GM12878 (cell line): ENCODE measurements around the gene GZF1. TPM values are rescaled to one million over a fixed set of nuclear protein-coding genes. Genes with fewer than 3 reads are reported as not detected.

Experiments
- ATAC-seq: fragments of 200-7000 bp; cut with Tn5 transposase; 3 replicates; pipeline ENCODE4 v1.9.1; 2020; ENCODE audit warnings: mild to moderate bottlenecking, moderate library complexity
- BruUV-seq: library from RNA; stranded (reverse); fragments of 400-500 nt; replicated peaks from 2 replicates; lab custom pipeline; 2021; lab: Mats Ljungman, UMichigan
- CTCF ChIA-PET: fragments of 300-600 bp; sonication (Branson Sonifier 250); formaldehyde crosslinking; extraction: SDS; loops from one replicate; lab custom pipeline; 2021; ENCODE audit warnings: inconsistent platforms; lab: Yijun Ruan, JAX
- POLR2A ChIA-PET: fragments of 350-600 bp; formaldehyde crosslinking; extraction: SDS; loops from one replicate; lab custom pipeline; 2021; ENCODE audit warnings: inconsistent platforms; lab: Charles Lee
- RAD21 ChIA-PET: fragments of 300-600 bp; sonication (Branson Sonifier 250); formaldehyde crosslinking; loops from one replicate; lab custom pipeline; 2023; ENCODE audit warnings: antibody characterized with exemption; ENCODE audit not compliant: unreplicated experiment; lab: Charles Lee
- SMC1A ChIA-PET: fragments of 300-600 bp; sonication (Branson Sonifier 250); formaldehyde crosslinking; loops from one replicate; lab custom pipeline; 2023; ENCODE audit not compliant: unreplicated experiment, uncharacterized antibody; lab: Charles Lee
- DNase-seq: peaks from one replicate; pipeline ENCODE4 v3.0.0-alpha.2; 2011; ENCODE audit warnings: low read depth, low spot score
- FAIRE-seq: peaks from 3 replicates; lab custom pipeline; 2011; peaks lifted over from hg19 to GRCh38; lab: Jason Lieb, UNC
- H2AFZ ChIP-seq: 2 replicates; pipeline ENCODE4 v1.6.0; 2011; ENCODE audit warnings: low read depth, low read length, control low read depth; ENCODE audit not compliant: control insufficient read depth
- H3K27ac ChIP-seq: 2 replicates; pipeline ENCODE4 v1.5.1; 2011; ENCODE audit warnings: control low read depth; ENCODE audit not compliant: control insufficient read depth, insufficient read depth
- H3K27me3 ChIP-seq, 2 experiments: replicated peaks in 1 of 2; 2 replicates each; pipeline versions ENCODE4 v1.6.0 to v1.6.1; 2011; ENCODE audit warnings: low read length in 1 of 2; ENCODE audit not compliant: control insufficient read depth in 2 of 2, insufficient read depth in 2 of 2
- H3K36me3 ChIP-seq, 2 experiments: 2 replicates each; pipeline ENCODE4 v1.5.1; 2011; ENCODE audit warnings: low read length in 1 of 2; ENCODE audit not compliant: control insufficient read depth in 2 of 2, insufficient read depth in 2 of 2
- H3K4me1 ChIP-seq: 2 replicates; pipeline ENCODE4 v1.6.1; 2011; ENCODE audit warnings: mild to moderate bottlenecking, low read length, moderate library complexity, mixed read lengths; ENCODE audit not compliant: control insufficient read depth, insufficient read depth
- H3K4me2 ChIP-seq: 2 replicates; pipeline ENCODE4 v1.6.0; 2011; ENCODE audit warnings: control low read depth; ENCODE audit not compliant: control insufficient read depth, insufficient read depth
- H3K4me3 ChIP-seq: fragments of 200-600 bp; sonication (generic); 2 replicates; pipeline ENCODE4 v1.5.1; 2016
- H3K79me2 ChIP-seq: 2 replicates; pipeline ENCODE4 v1.6.0; 2011; ENCODE audit warnings: low read length; ENCODE audit not compliant: control insufficient read depth, insufficient read depth
- H3K9ac ChIP-seq: 2 replicates; pipeline ENCODE4 v1.8.0; 2011; ENCODE audit warnings: low read length, control low read depth, mixed read lengths; ENCODE audit not compliant: control insufficient read depth, insufficient read depth
- H3K9me3 ChIP-seq: replicated peaks from 3 replicates; pipeline ENCODE4 v1.5.1; 2011; ENCODE audit warnings: mild to moderate bottlenecking, low read length; ENCODE audit not compliant: control insufficient read depth, insufficient read depth
- H4K20me1 ChIP-seq: 2 replicates; pipeline ENCODE4 v1.6.0; 2011; ENCODE audit not compliant: control insufficient read depth, insufficient read depth
- BHLHE40 ChIP-seq, 2 experiments: fragments of 450-650 bp in 1 of 2; IDR thresholded peaks; 2 replicates each; pipeline ENCODE4 v1.6.1; 2011 to 2017; ENCODE audit warnings: low read depth in 2 of 2, borderline replicate concordance in 1 of 2, improper control_type of control experiment in 1 of 2, low read length in 1 of 2, mild to moderate bottlenecking in 1 of 2
- DPF2 ChIP-seq: fragments of 450-650 bp; IDR thresholded peaks from 2 replicates; pipeline ENCODE4 v1.6.1; 2017; ENCODE audit warnings: mild to moderate bottlenecking
- EED ChIP-seq: sonication (generic); IDR thresholded peaks from 2 replicates; pipeline ENCODE4 v1.6.1; 2016; ENCODE audit warnings: antibody characterized with exemption, low read depth
- POLR2AphosphoS2 ChIP-seq: IDR thresholded peaks from 2 replicates; pipeline ENCODE4 v1.6.1; 2011; ENCODE audit warnings: low read depth, mild to moderate bottlenecking, low read length, improper control_type of control experiment, moderate library complexity
- POLR2AphosphoS5 ChIP-seq: IDR thresholded peaks from 2 replicates; pipeline ENCODE4 v1.6.1; 2011; ENCODE audit warnings: mild to moderate bottlenecking, low read length, inconsistent platforms
- RUNX3 ChIP-seq: IDR thresholded peaks from 2 replicates; pipeline ENCODE4 v1.6.1; 2012; ENCODE audit warnings: low read length, inconsistent platforms
- SMAD1 ChIP-seq: fragments of 450-650 bp; IDR thresholded peaks from 2 replicates; pipeline ENCODE4 v1.6.1; 2018; ENCODE audit warnings: mild to moderate bottlenecking, low read depth; ENCODE audit not compliant: partially characterized antibody
- STAT1 ChIP-seq: fragments of 450-650 bp; conservative IDR thresholded peaks from 2 replicates; pipeline ENCODE4 v1.6.1; 2014; ENCODE audit warnings: antibody characterized with exemption, mild to moderate bottlenecking
- ZNF217 ChIP-seq: fragments of 450-650 bp; IDR thresholded peaks from 2 replicates; pipeline ENCODE4 v1.6.1; 2017; ENCODE audit warnings: antibody characterized with exemption, mild to moderate bottlenecking
- ZZZ3 ChIP-seq: IDR thresholded peaks from 2 replicates; pipeline ENCODE4 v1.6.1; 2011; ENCODE audit warnings: low read depth; ENCODE audit not compliant: control insufficient read depth, insufficient read length
- WGBS: methylation state at CpG from one replicate; pipeline ENCODE4 v1.1.6; 2016; ENCODE audit warnings: low lambda C conversion rate; ENCODE audit not compliant: insufficient replicate concordance, insufficient coverage; ENCODE audit errors: missing lambda C conversion rate; 5-methylcytosine and 5-hydroxymethylcytosine counted together
- in situ Hi-C: fragments of 300-500 bp; cut with MboI; formaldehyde crosslinking; loops from 9 replicates; pipeline ENCODE4 v1.14.3; 2018; ENCODE audit warnings: mixed read lengths
- intact Hi-C: fragments of 100-400 bp; cut with micrococcal nuclease; formaldehyde crosslinking; loops from one replicate; pipeline ENCODE4 v1.14.2; 2022; ENCODE audit not compliant: unreplicated experiment
- polyA plus RNA-seq, 11 experiments: library from polyadenylated mRNA; depleted of rRNA in 4 of 11; unstranded in 6 of 11; stranded (reverse) in 5 of 11; fragments of >200 nt; fragmentation: Nextera tagmentation in 4 of 11; fragmentation: Illumina TruSeq in 1 of 11; extraction: Ambion mirVana in 4 of 11; extraction: Trizol in 1 of 11; gene quantifications; 1 replicate in 1 of 11; 2 replicates in 10 of 11; pipeline versions ENCODE4 v1.2.1 to v1.2.3, GENCODE V29; 2011 to 2016; ENCODE audit warnings: inconsistent platforms in 2 of 11, missing spikeins in 2 of 11, low read depth in 1 of 11
- total RNA-seq, 4 experiments: library from RNA; depleted of rRNA in 3 of 4; stranded (reverse); fragments of >200 nt in 3 of 4; fragmentation: Illumina TruSeq in 1 of 4; extraction: Trizol in 1 of 4; gene quantifications; 2 replicates each; pipeline versions ENCODE4 v1.2.1 to v1.2.3, GENCODE V29; 2013 to 2021
- TF ChIP-seq, protein P1 (sequence below): fragments of 450-650 bp; IDR thresholded peaks from 2 replicates; pipeline ENCODE4 v1.6.1; 2018; ENCODE audit warnings: mild to moderate bottlenecking, low read depth, moderate library complexity; ENCODE audit not compliant: partially characterized antibody
- TF ChIP-seq, protein P2 (sequence below): fragments of 150-350 bp; IDR thresholded peaks from 2 replicates; pipeline ENCODE4 v1.6.1; 2016; ENCODE audit warnings: low read depth, low read length
- TF ChIP-seq, protein P3 (sequence below): fragments of 450-650 bp; IDR thresholded peaks from 2 replicates; pipeline ENCODE4 v1.6.1; 2017; ENCODE audit warnings: antibody characterized with exemption, mild to moderate bottlenecking, moderate library complexity

The GZF1 gene
- total and polyA plus RNA-seq, 10 of the 15 experiments (the other 5 are each of a cell fraction or from before 2014, with no cell fraction given) = 2.2 to 19.5 (median 9.7) TPM

DNA sequence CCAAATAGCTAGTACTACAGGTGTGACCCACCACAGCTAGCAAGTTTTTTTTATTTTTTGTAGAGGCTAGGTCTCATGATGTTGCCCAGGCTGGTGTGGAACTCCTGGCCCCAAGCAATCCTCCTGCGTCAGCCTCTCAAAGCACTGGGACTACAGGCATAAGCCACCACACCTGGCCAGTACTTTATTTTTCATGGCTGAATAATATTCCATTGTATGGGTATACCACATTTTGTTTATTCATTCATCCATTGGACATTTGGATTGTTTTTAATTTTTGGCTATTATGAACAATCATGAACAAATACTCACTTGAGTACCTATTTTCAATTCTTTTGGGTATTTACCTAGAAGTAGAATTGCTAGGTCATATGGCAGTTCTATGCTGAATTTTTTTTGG, 18.4 kb upstream of the GZF1 start (continued):
- TF ChIP-seq, protein P1, sequence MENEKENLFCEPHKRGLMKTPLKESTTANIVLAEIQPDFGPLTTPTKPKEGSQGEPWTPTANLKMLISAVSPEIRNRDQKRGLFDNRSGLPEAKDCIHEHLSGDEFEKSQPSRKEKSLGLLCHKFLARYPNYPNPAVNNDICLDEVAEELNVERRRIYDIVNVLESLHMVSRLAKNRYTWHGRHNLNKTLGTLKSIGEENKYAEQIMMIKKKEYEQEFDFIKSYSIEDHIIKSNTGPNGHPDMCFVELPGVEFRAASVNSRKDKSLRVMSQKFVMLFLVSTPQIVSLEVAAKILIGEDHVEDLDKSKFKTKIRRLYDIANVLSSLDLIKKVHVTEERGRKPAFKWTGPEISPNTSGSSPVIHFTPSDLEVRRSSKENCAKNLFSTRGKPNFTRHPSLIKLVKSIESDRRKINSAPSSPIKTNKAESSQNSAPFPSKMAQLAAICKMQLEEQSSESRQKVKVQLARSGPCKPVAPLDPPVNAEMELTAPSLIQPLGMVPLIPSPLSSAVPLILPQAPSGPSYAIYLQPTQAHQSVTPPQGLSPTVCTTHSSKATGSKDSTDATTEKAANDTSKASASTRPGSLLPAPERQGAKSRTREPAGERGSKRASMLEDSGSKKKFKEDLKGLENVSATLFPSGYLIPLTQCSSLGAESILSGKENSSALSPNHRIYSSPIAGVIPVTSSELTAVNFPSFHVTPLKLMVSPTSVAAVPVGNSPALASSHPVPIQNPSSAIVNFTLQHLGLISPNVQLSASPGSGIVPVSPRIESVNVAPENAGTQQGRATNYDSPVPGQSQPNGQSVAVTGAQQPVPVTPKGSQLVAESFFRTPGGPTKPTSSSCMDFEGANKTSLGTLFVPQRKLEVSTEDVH = no peak
- no peak for TF ChIP-seq DPF2
- TF ChIP-seq, protein P2, sequence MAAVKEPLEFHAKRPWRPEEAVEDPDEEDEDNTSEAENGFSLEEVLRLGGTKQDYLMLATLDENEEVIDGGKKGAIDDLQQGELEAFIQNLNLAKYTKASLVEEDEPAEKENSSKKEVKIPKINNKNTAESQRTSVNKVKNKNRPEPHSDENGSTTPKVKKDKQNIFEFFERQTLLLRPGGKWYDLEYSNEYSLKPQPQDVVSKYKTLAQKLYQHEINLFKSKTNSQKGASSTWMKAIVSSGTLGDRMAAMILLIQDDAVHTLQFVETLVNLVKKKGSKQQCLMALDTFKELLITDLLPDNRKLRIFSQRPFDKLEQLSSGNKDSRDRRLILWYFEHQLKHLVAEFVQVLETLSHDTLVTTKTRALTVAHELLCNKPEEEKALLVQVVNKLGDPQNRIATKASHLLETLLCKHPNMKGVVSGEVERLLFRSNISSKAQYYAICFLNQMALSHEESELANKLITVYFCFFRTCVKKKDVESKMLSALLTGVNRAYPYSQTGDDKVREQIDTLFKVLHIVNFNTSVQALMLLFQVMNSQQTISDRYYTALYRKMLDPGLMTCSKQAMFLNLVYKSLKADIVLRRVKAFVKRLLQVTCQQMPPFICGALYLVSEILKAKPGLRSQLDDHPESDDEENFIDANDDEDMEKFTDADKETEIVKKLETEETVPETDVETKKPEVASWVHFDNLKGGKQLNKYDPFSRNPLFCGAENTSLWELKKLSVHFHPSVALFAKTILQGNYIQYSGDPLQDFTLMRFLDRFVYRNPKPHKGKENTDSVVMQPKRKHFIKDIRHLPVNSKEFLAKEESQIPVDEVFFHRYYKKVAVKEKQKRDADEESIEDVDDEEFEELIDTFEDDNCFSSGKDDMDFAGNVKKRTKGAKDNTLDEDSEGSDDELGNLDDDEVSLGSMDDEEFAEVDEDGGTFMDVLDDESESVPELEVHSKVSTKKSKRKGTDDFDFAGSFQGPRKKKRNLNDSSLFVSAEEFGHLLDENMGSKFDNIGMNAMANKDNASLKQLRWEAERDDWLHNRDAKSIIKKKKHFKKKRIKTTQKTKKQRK = no peak
- no peak for TF ChIP-seq RUNX3

DNA sequence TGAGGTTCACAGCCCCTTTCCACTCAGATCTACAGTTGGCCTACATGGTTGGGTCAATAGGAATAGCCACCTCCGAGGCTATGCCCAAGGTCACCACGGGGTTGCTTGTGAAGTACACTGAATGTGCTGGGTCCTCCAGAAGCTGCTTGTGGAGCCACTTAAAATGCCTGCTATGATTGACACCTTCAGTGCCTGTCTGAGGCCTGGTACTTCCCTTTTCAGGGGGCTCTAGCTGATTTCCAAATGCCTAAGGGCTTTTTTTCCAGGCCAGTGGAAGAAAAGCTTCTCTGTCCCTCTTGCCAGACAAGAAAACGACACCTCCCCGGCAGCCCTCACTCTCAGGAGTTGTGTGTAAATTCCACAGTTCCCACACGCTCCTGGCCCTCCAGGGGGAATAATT, 17.6 kb upstream of the GZF1 start:
- no peaks in the 10 kb centered on the region for H3K9me3 ChIP-seq
- H3K4me1 ChIP-seq = no peaks in the 10 kb centered on the region; the same call in none of the 2 replicates
- H3K4me3 ChIP-seq = no peak overlapping the region
- no peak overlapping the region for H3K27ac ChIP-seq
- H3K27me3 ChIP-seq = no peaks in the 10 kb centered on the region
- peaks cover 2% of the 10 kb centered on the region; the same call in 1 of the 2 replicates for H3K79me2 ChIP-seq
- 51% methylated on average over 5 of the region's 5 CpGs for WGBS
- no peaks in the 10 kb centered on the region for H3K36me3 ChIP-seq
- H4K20me1 ChIP-seq = no peaks in the 10 kb centered on the region
- ChIA-PET SMC1A (no interaction called here), POLR2A (no interaction called here), CTCF (no interaction called here), RAD21 (no interaction called here)
- FAIRE-seq = no peak
- ATAC-seq = no peak
- no peak overlapping the region for H3K4me2 ChIP-seq
- intact Hi-C loops = loop anchor here (10.0 kb wide), 1 partner anchor 290 kb away; no protein-coding TSS in a partner anchor
- no peak overlapping the region for H2AFZ ChIP-seq
- in situ Hi-C loops = loop anchor here (5.0 kb wide), 2 partner anchors 652 to 1007 kb away; no protein-coding TSS in a partner anchor
- DNase-seq = no peak
- H3K9ac ChIP-seq = no peak overlapping the region
- BruUV-seq = no TSS peak
- no peak for TF ChIP-seq POLR2AphosphoS2
- no peak for TF ChIP-seq ZNF217
- no peak for TF ChIP-seq ZZZ3
- no peak for TF ChIP-seq STAT1
- TF ChIP-seq, protein P3, sequence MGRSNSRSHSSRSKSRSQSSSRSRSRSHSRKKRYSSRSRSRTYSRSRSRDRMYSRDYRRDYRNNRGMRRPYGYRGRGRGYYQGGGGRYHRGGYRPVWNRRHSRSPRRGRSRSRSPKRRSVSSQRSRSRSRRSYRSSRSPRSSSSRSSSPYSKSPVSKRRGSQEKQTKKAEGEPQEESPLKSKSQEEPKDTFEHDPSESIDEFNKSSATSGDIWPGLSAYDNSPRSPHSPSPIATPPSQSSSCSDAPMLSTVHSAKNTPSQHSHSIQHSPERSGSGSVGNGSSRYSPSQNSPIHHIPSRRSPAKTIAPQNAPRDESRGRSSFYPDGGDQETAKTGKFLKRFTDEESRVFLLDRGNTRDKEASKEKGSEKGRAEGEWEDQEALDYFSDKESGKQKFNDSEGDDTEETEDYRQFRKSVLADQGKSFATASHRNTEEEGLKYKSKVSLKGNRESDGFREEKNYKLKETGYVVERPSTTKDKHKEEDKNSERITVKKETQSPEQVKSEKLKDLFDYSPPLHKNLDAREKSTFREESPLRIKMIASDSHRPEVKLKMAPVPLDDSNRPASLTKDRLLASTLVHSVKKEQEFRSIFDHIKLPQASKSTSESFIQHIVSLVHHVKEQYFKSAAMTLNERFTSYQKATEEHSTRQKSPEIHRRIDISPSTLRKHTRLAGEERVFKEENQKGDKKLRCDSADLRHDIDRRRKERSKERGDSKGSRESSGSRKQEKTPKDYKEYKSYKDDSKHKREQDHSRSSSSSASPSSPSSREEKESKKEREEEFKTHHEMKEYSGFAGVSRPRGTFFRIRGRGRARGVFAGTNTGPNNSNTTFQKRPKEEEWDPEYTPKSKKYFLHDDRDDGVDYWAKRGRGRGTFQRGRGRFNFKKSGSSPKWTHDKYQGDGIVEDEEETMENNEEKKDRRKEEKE = no peak
- no peak for TF ChIP-seq POLR2AphosphoS5
- no peak for TF ChIP-seq EED
- no peak for TF ChIP-seq BHLHE40 (IDR thresholded peaks at IDR 0.05; ENCODE audit: borderline replicate concordance in 1 of 2, low read depth in 2 of 2, low read length in 1 of 2)
- TF ChIP-seq SMAD1 = no peak
